SU-DHL-6 (cell line): ENCODE data around the gene TOX2.

ENCODE experiments used
- CTCF ChIP-seq: fragments of 200-600 bp; sonication (generic); IDR thresholded peaks from one replicate; pipeline ENCODE4 v1.5.1; 2017; ENCODE audit warnings: antibody characterized with exemption, mild to moderate bottlenecking, low read length, moderate library complexity; ENCODE audit not compliant: insufficient read depth, poor library complexity, severe bottlenecking
- EZH2phosphoT487 ChIP-seq: fragments of 200-600 bp; sonication (generic), shearing (Covaris generic); conservative IDR thresholded peaks from 2 replicates; pipeline ENCODE4 v1.6.1; 2018; ENCODE audit warnings: mild to moderate bottlenecking, antibody characterized with exemption, low read length, moderate library complexity, mixed read lengths

GRCh38 chr20:43963872-43964791 lies 49.5 kb downstream of the TOX2 start:
- no peak for TF ChIP-seq CTCF
- no peak for TF ChIP-seq EZH2phosphoT487
